Measurements from ENCODE around the gene MAP6. TPM values are rescaled to one million over a fixed set of nuclear protein-coding genes. Genes with fewer than 3 reads are reported as not detected.

The MAP6 gene
- polyA plus RNA-seq, 3 donors = 1.1 to 1.8 (median 1.3) TPM

- WGBS, 3 donors = 87 to 93% (median 89%) methylated on average over 4 of the region's 4 CpGs
- no peak overlapping the region for H3K27ac ChIP-seq (ENCODE audit: low read depth, low read length)
Observed at GRCh38 chr11:75673977-75674582, 5.2 kb upstream of the MAP6 start.

- WGBS, 3 donors = 0 to 1% (median 1%) methylated on average over 59 to 73 of the region's 73 CpGs
- no peak overlapping the region for H3K27ac ChIP-seq (ENCODE audit: low read depth, low read length)
Observed at GRCh38 chr11:75667831-75668450, 897 bp downstream of the MAP6 start.

GRCh38 chr11:75667255-75667830 lies 1.5 kb downstream of the MAP6 start:
- 2 to 3% (median 2%) methylated on average over 48 to 63 of the region's 63 CpGs for WGBS, 3 donors

GRCh38 chr11:75665990-75666389 lies 2.8 kb downstream of the MAP6 start:
- WGBS, 3 donors = 87 to 95% (median 93%) methylated on average over 3 of the region's 3 CpGs
- H3K27ac ChIP-seq (ENCODE audit: low read depth, low read length) = no peak overlapping the region

More at GRCh38 chr11:75667255-75667830, 1.5 kb downstream of the MAP6 start:
- H3K27ac ChIP-seq (ENCODE audit: low read depth, low read length) = no peak overlapping the region

- H3K27ac ChIP-seq (ENCODE audit: low read depth, low read length) = no peak overlapping the region
- WGBS, 3 donors = 90 to 93% (median 92%) methylated on average over 3 of the region's 3 CpGs
Observed at GRCh38 chr11:75665126-75665525, 3.7 kb downstream of the MAP6 start.

- H3K27ac ChIP-seq (ENCODE audit: low read depth, low read length) = no peak overlapping the region
- WGBS, 3 donors = 88 to 97% (median 95%) methylated on average over 1 of the region's 1 CpG
Observed at GRCh38 chr11:75664389-75664788, 4.4 kb downstream of the MAP6 start.

- no peak overlapping the region for H3K27ac ChIP-seq (ENCODE audit: low read depth, low read length)
- WGBS, 3 donors = 81 to 88% (median 84%) methylated on average over 1 of the region's 1 CpG
Observed at GRCh38 chr11:75663808-75664207, 5.0 kb downstream of the MAP6 start.

- H3K27ac ChIP-seq (ENCODE audit: low read depth, low read length) = no peak overlapping the region
Observed at GRCh38 chr11:75659836-75660235, 9.0 kb downstream of the MAP6 start.

GRCh38 chr11:75656044-75656727 lies 12.7 kb downstream of the MAP6 start:
- H3K27ac ChIP-seq (ENCODE audit: low read depth, low read length) = no peak overlapping the region
- WGBS, 3 donors = 65 to 76% (median 68%) methylated on average over 6 of the region's 6 CpGs

More at GRCh38 chr11:75659836-75660235, 9.0 kb downstream of the MAP6 start:
- 71 to 84% (median 76%) methylated on average over 1 of the region's 1 CpG for WGBS, 3 donors

- no peak overlapping the region for H3K27ac ChIP-seq (ENCODE audit: low read depth, low read length)
Observed at GRCh38 chr11:75655605-75656004, 13.2 kb downstream of the MAP6 start.

GRCh38 chr11:75654314-75654713 lies 14.5 kb downstream of the MAP6 start:
- H3K27ac ChIP-seq (ENCODE audit: low read depth, low read length) = no peak overlapping the region
- 52 to 80% (median 66%) methylated on average over 3 of the region's 3 CpGs for WGBS, 3 donors

- no peak overlapping the region for H3K27ac ChIP-seq (ENCODE audit: low read depth, low read length)
- 89 to 97% (median 90%) methylated on average over 1 of the region's 1 CpG for WGBS, 3 donors
Observed at GRCh38 chr11:75653532-75653931, 15.3 kb downstream of the MAP6 start.

GRCh38 chr11:75652936-75653335 lies 15.9 kb downstream of the MAP6 start:
- WGBS, 3 donors = 82 to 88% (median 83%) methylated on average over 6 of the region's 6 CpGs
- H3K27ac ChIP-seq (ENCODE audit: low read depth, low read length) = no peak overlapping the region

GRCh38 chr11:75651218-75651617 lies 17.6 kb downstream of the MAP6 start:
- H3K27ac ChIP-seq (ENCODE audit: low read depth, low read length) = no peak overlapping the region
- WGBS, 3 donors = 86 to 92% (median 91%) methylated on average over 4 of the region's 4 CpGs

GRCh38 chr11:75650167-75650723 lies 18.6 kb downstream of the MAP6 start:
- 88 to 95% (median 92%) methylated on average over 3 of the region's 3 CpGs for WGBS, 3 donors
- H3K27ac ChIP-seq (ENCODE audit: low read depth, low read length) = no peak overlapping the region

- 73 to 80% (median 74%) methylated on average over 6 of the region's 6 CpGs for WGBS, 3 donors
- no peak overlapping the region for H3K27ac ChIP-seq (ENCODE audit: low read depth, low read length)
Observed at GRCh38 chr11:75644946-75645345, 23.9 kb downstream of the MAP6 start.

GRCh38 chr11:75644370-75644769 lies 24.5 kb downstream of the MAP6 start:
- H3K27ac ChIP-seq (ENCODE audit: low read depth, low read length) = no peak overlapping the region

- H3K27ac ChIP-seq (ENCODE audit: low read depth, low read length) = no peak overlapping the region
- WGBS, 3 donors = 89 to 94% (median 89%) methylated on average over 2 of the region's 2 CpGs
Observed at GRCh38 chr11:75642402-75643113, 26.3 kb downstream of the MAP6 start.
